ENCODE results near the gene TLR9. TPM values are rescaled to one million over a fixed set of nuclear protein-coding genes. Genes with fewer than 3 reads are reported as not detected.

Gene TLR9
- total RNA-seq, 1 experiment from 2014 or later, result not detected

DNA sequence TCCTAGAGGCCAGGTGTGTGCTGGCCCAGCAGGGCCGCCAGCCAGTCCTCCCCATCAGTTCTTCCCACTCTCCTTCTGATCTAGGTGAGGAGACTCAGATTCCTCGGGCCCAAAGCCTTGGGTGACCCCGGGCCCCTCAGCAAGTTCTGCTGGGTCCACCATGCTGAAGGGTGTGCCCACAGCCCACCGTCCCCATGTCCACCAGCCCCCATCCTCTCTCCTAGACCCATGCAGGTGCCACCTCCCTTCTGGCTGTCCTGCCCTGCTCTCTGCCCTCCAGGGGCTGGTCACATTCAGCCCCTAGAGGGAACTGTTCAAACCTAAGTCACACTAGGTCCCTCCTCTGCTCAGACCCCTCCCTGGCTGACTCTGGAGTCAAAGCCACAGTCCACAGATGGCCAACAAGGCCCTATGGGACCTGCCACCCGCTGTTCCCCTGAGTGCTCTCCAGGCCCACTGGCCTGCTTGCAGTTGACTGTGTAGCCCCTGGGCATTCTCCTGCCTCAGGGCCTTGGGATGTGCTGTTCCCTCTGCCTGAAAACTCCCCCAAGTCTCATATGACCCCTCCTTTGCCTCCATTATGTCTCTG, 878 bp upstream of the TLR9 start:
- no peak overlapping the region for H4K91ac ChIP-seq (ENCODE audit: insufficient read length, low read depth, low read length)
- no CpG with 5 or more reads among the region's 5 CpGs for WGBS (ENCODE audit: extremely low coverage, insufficient read length, low lambda C conversion rate)
- TF ChIP-seq, protein P1, sequence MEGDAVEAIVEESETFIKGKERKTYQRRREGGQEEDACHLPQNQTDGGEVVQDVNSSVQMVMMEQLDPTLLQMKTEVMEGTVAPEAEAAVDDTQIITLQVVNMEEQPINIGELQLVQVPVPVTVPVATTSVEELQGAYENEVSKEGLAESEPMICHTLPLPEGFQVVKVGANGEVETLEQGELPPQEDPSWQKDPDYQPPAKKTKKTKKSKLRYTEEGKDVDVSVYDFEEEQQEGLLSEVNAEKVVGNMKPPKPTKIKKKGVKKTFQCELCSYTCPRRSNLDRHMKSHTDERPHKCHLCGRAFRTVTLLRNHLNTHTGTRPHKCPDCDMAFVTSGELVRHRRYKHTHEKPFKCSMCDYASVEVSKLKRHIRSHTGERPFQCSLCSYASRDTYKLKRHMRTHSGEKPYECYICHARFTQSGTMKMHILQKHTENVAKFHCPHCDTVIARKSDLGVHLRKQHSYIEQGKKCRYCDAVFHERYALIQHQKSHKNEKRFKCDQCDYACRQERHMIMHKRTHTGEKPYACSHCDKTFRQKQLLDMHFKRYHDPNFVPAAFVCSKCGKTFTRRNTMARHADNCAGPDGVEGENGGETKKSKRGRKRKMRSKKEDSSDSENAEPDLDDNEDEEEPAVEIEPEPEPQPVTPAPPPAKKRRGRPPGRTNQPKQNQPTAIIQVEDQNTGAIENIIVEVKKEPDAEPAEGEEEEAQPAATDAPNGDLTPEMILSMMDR (conservative IDR thresholded peaks at IDR 0.05), result no peak

More for the DNA sequence above, 878 bp upstream of the TLR9 start:
- H3K27me3 ChIP-seq (ENCODE audit: insufficient read depth, low read length), result no peaks in the 10 kb centered on the region
- no peaks in the 10 kb centered on the region; the same call in none of the 2 replicates for H3K27me3 Mint-ChIP-seq (ENCODE audit: low read depth)
- no peak overlapping the region for H4K8ac ChIP-seq (replicated peaks; ENCODE audit: insufficient read length, low read depth, low read length)
- peaks cover 12 to 22% (median 18%) of the 10 kb centered on the region in 3 experiments for H3K36me3 Mint-ChIP-seq (ENCODE audit: insufficient read depth in 1 of 3, low read depth in 3 of 3)
- no peak overlapping the region for H2BK5ac ChIP-seq (ENCODE audit: insufficient read length, low read length)
- H2AFZ ChIP-seq (ENCODE audit: low read length), result no peak overlapping the region
- H4K20me1 ChIP-seq (ENCODE audit: control insufficient read depth, insufficient read depth, insufficient read length), result no peaks in the 10 kb centered on the region
- peak; percentile 27 for DNase-seq
- H3K27ac ChIP-seq (ENCODE audit: insufficient read length, low read depth, low read length), result no peak overlapping the region
- no peak overlapping the region for H3T11ph ChIP-seq (ENCODE audit: low read length)
- H3K4me3 Mint-ChIP-seq, result peak overlapping the region in 1 of 2 experiments; percentile 24; a peak in 1 of 5 replicates
- no peak overlapping the region for H3K23ac ChIP-seq (ENCODE audit: insufficient read length, low read depth, low read length)
- no peaks in the 10 kb centered on the region; a peak in 2 of 5 replicates for H3K9me3 Mint-ChIP-seq
- no peak overlapping the region for H3K4ac ChIP-seq (ENCODE audit: low read depth, low read length)
- no peaks in the 10 kb centered on the region for H3K9me3 ChIP-seq (ENCODE audit: control insufficient read depth, low read depth, low read length)
- H3K4me1 Mint-ChIP-seq, result peaks cover 0 to 14% of the 10 kb centered on the region in 2 experiments; a peak in 3 of 4 replicates
- no peak overlapping the region for H3K14ac ChIP-seq (ENCODE audit: insufficient read depth, low read length)
- H3K4me2 ChIP-seq (ENCODE audit: insufficient read depth, insufficient read length, low read length), result no peak overlapping the region
- no peak overlapping the region; a peak in 1 of 7 replicates for H3K27ac Mint-ChIP-seq
- H3K56ac ChIP-seq (ENCODE audit: insufficient read length, low read depth, low read length), result no peak overlapping the region
- no peaks in the 10 kb centered on the region for H3K79me1 ChIP-seq (ENCODE audit: insufficient read depth, low read depth, low read length, poor library complexity, severe bottlenecking)
- no peak overlapping the region for H3K9ac ChIP-seq (ENCODE audit: extremely low read depth, insufficient read length, low read length)
- H2BK15ac ChIP-seq (ENCODE audit: low read depth, low read length), result no peak overlapping the region
- H2BK120ac ChIP-seq (ENCODE audit: low read depth, low read length, poor library complexity, severe bottlenecking), result no peak overlapping the region
- H3K4me1 ChIP-seq (ENCODE audit: insufficient read depth, low read length), result no peaks in the 10 kb centered on the region
- no peaks in the 10 kb centered on the region for H3K23me2 ChIP-seq (ENCODE audit: insufficient read length, low read depth, low read length, poor library complexity, severe bottlenecking)
- H4K5ac ChIP-seq (ENCODE audit: insufficient read length, low read depth, low read length), result no peak overlapping the region
- no peak overlapping the region for H3K18ac ChIP-seq (ENCODE audit: insufficient read length, low read depth, low read length)
- no peak overlapping the region for H2BK20ac ChIP-seq (ENCODE audit: low read depth, low read length, poor library complexity, severe bottlenecking)
- H3K79me2 ChIP-seq (ENCODE audit: insufficient read depth, low read length), result no peaks in the 10 kb centered on the region
- H2BK12ac ChIP-seq (ENCODE audit: insufficient read length, low read depth, low read length), result no peak overlapping the region
- H2AK5ac ChIP-seq (ENCODE audit: insufficient read length, low read length), result no peak overlapping the region
